Calu3 (cell line): ENCODE results near the gene CCDC148. TPM values are rescaled to one million over a fixed set of nuclear protein-coding genes. Genes with fewer than 3 reads are reported as not detected.

Source experiments
- BruUV-seq: library from RNA; stranded (reverse); fragments of 400-500 nt; replicated peaks from 2 replicates; lab custom pipeline; 2021; lab: Mats Ljungman, UMichigan
- CTCF ChIA-PET: fragments of 300-600 bp; sonication (Branson Sonifier 250); formaldehyde crosslinking; loops from one replicate; lab custom pipeline; 2022; ENCODE audit warnings: antibody characterized with exemption; lab: Charles Lee
- DNase-seq: peaks from one replicate; pipeline ENCODE4 v3.0.0; 2022
- H3K27ac Mint-ChIP-seq: one replicate; pipeline ENCODE4 v1.8.0; 2022; ENCODE audit warnings: mixed read lengths; ENCODE audit not compliant: unreplicated experiment
- H3K27me3 Mint-ChIP-seq: one replicate; pipeline ENCODE4 v1.8.0; 2022; ENCODE audit warnings: mixed read lengths; ENCODE audit not compliant: unreplicated experiment
- H3K36me3 Mint-ChIP-seq: one replicate; pipeline ENCODE4 v1.8.0; 2022; ENCODE audit warnings: mild to moderate bottlenecking, moderate library complexity, mixed read lengths; ENCODE audit not compliant: insufficient read depth, unreplicated experiment
- H3K4me1 Mint-ChIP-seq: one replicate; pipeline ENCODE4 v1.8.0; 2022; ENCODE audit warnings: mild to moderate bottlenecking, low read depth, mixed read lengths; ENCODE audit not compliant: unreplicated experiment
- H3K4me3 Mint-ChIP-seq: one replicate; pipeline ENCODE4 v1.8.0; 2022; ENCODE audit warnings: mild to moderate bottlenecking, low read depth, moderate library complexity, mixed read lengths; ENCODE audit not compliant: unreplicated experiment
- H3K9me3 Mint-ChIP-seq: one replicate; pipeline ENCODE4 v1.8.0; 2022; ENCODE audit warnings: low read depth, mixed read lengths; ENCODE audit not compliant: unreplicated experiment
- CTCF ChIP-seq: fragments of 200-600 bp; IDR thresholded peaks from one replicate; pipeline ENCODE4 v1.8.0; 2022; ENCODE audit warnings: antibody characterized with exemption; ENCODE audit not compliant: unreplicated experiment
- intact Hi-C: fragments of 100-400 bp; cut with micrococcal nuclease; formaldehyde crosslinking; loops from one replicate; pipeline ENCODE4 v1.10.0; 2022; ENCODE audit not compliant: unreplicated experiment
- total RNA-seq: library from RNA; stranded (reverse); gene quantifications from 2 replicates; pipeline ENCODE4 v1.2.3, GENCODE V29; 2022

CCDC148 gene
- total RNA-seq, 1 experiment from 2014 or later: 5.1 TPM

GRCh38 chr2:158211502-158211901 is 245.1 kb downstream of the CCDC148 start:
- TF ChIP-seq CTCF: no peak
- CTCF ChIA-PET: no interaction called here
- H3K4me3 Mint-ChIP-seq: no peak overlapping the region
- DNase-seq: no peak
- H3K27ac Mint-ChIP-seq: no peak overlapping the region
- no peaks in the 10 kb centered on the region for H3K27me3 Mint-ChIP-seq
- no peaks in the 10 kb centered on the region for H3K36me3 Mint-ChIP-seq
- H3K4me1 Mint-ChIP-seq: peaks cover 8% of the 10 kb centered on the region
- intact Hi-C loops: no loop called here
- no peaks in the 10 kb centered on the region for H3K9me3 Mint-ChIP-seq
- BruUV-seq: no TSS peak

GRCh38 chr2:158207354-158207753 is 249.2 kb downstream of the CCDC148 start:
- H3K4me3 Mint-ChIP-seq: no peak overlapping the region
- intact Hi-C loops: no loop called here
- no peaks in the 10 kb centered on the region for H3K36me3 Mint-ChIP-seq
- H3K27ac Mint-ChIP-seq: no peak overlapping the region
- DNase-seq: no peak
- CTCF ChIA-PET: no interaction called here
- H3K27me3 Mint-ChIP-seq: no peaks in the 10 kb centered on the region
- no TSS peak for BruUV-seq
- H3K9me3 Mint-ChIP-seq: no peaks in the 10 kb centered on the region
- H3K4me1 Mint-ChIP-seq: peaks cover 34% of the 10 kb centered on the region
- TF ChIP-seq CTCF: no peak

- intact Hi-C loops: no loop called here
- DNase-seq: no peak
- Mint-ChIP-seq H3K27me3 (no peaks in the 10 kb centered on the region), H3K4me1 (peaks cover 48% of the 10 kb centered on the region), H3K27ac (no peak overlapping the region), H3K9me3 (no peaks in the 10 kb centered on the region), H3K36me3 (no peaks in the 10 kb centered on the region), H3K4me3 (no peak overlapping the region)
- no peak for TF ChIP-seq CTCF
- no TSS peak for BruUV-seq
- CTCF ChIA-PET: interaction anchor here (0.6 kb wide), 1 partner anchor 283 kb away, joined by 3 read pairs; no protein-coding TSS in a partner anchor
Observed at GRCh38 chr2:158205215-158205614, 251.3 kb downstream of the CCDC148 start.

GRCh38 chr2:158204741-158205165 is 251.8 kb downstream of the CCDC148 start:
- BruUV-seq: no TSS peak
- H3K4me1 Mint-ChIP-seq: peaks cover 52% of the 10 kb centered on the region
- no peak for TF ChIP-seq CTCF
- H3K27me3 Mint-ChIP-seq: no peaks in the 10 kb centered on the region
- H3K9me3 Mint-ChIP-seq: no peaks in the 10 kb centered on the region
- CTCF ChIA-PET: interaction anchor here (0.6 kb wide), 1 partner anchor 283 kb away, joined by 3 read pairs; no protein-coding TSS in a partner anchor
- DNase-seq: no peak
- intact Hi-C loops: no loop called here
- no peaks in the 10 kb centered on the region for H3K36me3 Mint-ChIP-seq
- no peak overlapping the region for H3K4me3 Mint-ChIP-seq
- H3K27ac Mint-ChIP-seq: no peak overlapping the region
